ENCODE measurements around the gene SLC44A4.

Gene SLC44A4

DNA sequence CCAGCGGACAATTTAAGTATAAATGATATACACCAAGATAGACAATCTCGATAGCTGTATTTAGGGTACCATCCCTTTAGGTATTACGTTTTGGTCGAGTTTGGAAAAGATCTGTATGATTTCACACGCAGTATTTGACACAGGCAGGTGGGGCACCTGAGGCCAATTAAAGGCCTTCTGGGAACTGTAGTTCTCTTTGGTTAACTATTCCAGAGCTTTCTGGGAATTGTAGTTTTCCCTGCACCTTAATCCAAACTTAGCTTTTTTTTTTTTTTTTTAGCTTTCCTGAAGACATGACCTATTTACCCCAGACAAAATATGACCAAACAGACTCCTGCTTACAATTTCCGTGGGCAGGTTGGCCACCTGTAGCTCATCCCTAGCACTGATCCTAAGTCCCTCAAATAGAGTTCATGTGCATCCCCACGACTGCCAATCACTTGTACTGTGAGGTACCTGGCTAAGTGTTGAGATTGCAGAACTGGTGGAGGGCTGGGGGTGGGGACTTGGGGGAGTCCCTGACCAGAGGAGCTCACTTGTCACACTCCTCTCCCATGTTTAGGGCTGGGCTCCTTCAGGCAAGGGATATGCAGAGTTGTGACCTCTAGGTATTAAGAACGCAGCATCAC is 19.7 kb upstream of the SLC44A4 start:
- DNase-seq, result peak; percentile 50
- Histone ChIP-seq H4K8ac (ENCODE audit: low read length) (no peak overlapping the region), H3K18ac (ENCODE audit: low read depth in 1 of 2, low read length in 2 of 2) (no peak overlapping the region), H3K27ac (ENCODE audit: low read length, poor library complexity, severe bottlenecking) (no peak overlapping the region), H3K9ac (ENCODE audit: low read length) (peak overlapping the region; percentile 96), H3K9me3 (ENCODE audit: control insufficient read depth, low read length) (no peaks in the 10 kb centered on the region), H3K36me3 (ENCODE audit: control insufficient read depth in 1 of 2, insufficient read depth in 2 of 2, low read depth in 1 of 2, low read length in 2 of 2) (peaks cover 18 to 31% of the 10 kb centered on the region in 2 experiments), H3K79me1 (replicated peaks; ENCODE audit: low read length, poor library complexity, severe bottlenecking) (peaks cover 18% of the 10 kb centered on the region), H4K91ac (ENCODE audit: low read length) (peak overlapping the region; percentile 7), H2BK12ac (ENCODE audit: low read length in 2 of 2) (no peak overlapping the region), H3K27me3 (ENCODE audit: control insufficient read depth in 1 of 2, insufficient read depth in 1 of 2, low read length in 2 of 2) (no peaks in the 10 kb centered on the region), H2BK5ac (ENCODE audit: low read depth, low read length, poor library complexity, severe bottlenecking) (no peak overlapping the region), H2AK5ac (ENCODE audit: low read length, severe bottlenecking) (peak overlapping the region; percentile 8), H2BK120ac (ENCODE audit: low read depth, low read length) (no peak overlapping the region), H3K4ac (ENCODE audit: low read depth in 1 of 2, low read length in 2 of 2) (no peak overlapping the region), H3K4me1 (ENCODE audit: control insufficient read depth, insufficient read depth, low read depth, low read length) (peaks cover 24% of the 10 kb centered on the region), H2BK15ac (ENCODE audit: low read depth, poor library complexity, severe bottlenecking) (peak overlapping the region; percentile 33), H3K4me3 (ENCODE audit: insufficient read depth in 1 of 2, low read depth in 1 of 2, low read length in 2 of 2) (peak overlapping the region; percentile 93 to 96), H2AFZ (ENCODE audit: low read depth, low read length) (no peak overlapping the region), H3K23ac (ENCODE audit: low read length in 2 of 2) (no peak overlapping the region), H3K4me2 (ENCODE audit: low read length, poor library complexity, severe bottlenecking) (peak overlapping the region; percentile 62), H3K14ac (ENCODE audit: low read length in 2 of 2) (no peak overlapping the region)
- WGBS, result 33% methylated on average over 5 of the region's 8 CpGs

DNA sequence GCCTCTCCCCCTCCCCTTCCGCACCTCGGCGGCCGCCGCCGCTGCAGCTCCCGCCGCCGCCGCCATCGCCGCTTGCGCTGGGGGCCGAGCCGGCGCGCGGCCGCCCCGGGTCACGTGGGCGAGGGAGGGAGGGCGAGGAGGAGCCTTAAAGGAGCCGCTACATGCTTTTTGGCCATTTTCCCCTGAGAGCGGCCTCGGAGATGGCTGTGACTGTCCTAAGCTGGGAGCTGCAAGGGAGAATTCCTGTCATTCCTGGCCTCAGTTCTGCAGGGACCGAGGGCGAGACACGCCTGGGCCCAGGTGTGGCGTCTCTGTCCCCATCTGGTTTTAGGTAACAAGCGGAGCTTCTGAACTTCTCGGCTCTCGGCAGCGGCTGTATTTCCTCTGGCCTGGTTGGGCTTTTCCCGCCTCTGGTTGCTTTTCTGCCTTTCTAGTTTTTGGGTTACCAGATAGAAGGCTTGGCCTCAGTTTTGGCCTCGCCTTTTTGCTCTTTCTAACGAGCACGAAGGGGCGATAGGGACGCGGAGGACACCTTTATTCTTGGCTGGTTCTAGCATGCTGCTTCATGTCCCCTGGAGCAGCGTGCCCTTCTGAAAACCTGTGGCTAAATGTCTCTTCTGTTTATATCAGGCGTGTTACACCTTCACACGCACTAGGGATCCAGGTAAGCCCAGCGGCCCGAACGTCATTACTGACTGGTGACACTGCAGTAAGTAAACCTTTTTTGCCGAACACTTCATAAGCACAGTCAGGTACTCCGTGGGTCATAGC is 19.0 kb upstream of the SLC44A4 start, which contains the start of gene EHMT2:
Gene EHMT2 (minus strand): TSS at position 87 of the 771 bp plus-strand sequence. CDS start 21 bp downstream, at position 66.
- Histone ChIP-seq H3K36me3 (ENCODE audit: control insufficient read depth in 1 of 2, insufficient read depth in 2 of 2, low read depth in 1 of 2, low read length in 2 of 2) (peaks cover 25 to 35% of the 10 kb centered on the region in 2 experiments), H3K4ac (ENCODE audit: low read depth in 1 of 2, low read length in 2 of 2) (peak within 1 kb of the TSS; percentile 5 to 79), H3K27me3 (ENCODE audit: control insufficient read depth in 1 of 2, insufficient read depth in 1 of 2, low read length in 2 of 2) (no peaks in the 10 kb centered on the region), H3K9me3 (ENCODE audit: control insufficient read depth, low read length) (no peaks in the 10 kb centered on the region), H2BK120ac (ENCODE audit: low read depth, low read length) (peak within 1 kb of the TSS; percentile 67), H4K91ac (ENCODE audit: low read length) (no peak within 1 kb of the TSS), H2AFZ (ENCODE audit: low read depth, low read length) (peak within 1 kb of the TSS; percentile 91), H3K23ac (ENCODE audit: low read length in 2 of 2) (peak within 1 kb of the TSS in 1 of 2 experiments; percentile 96), H2AK5ac (ENCODE audit: low read length, severe bottlenecking) (no peak within 1 kb of the TSS), H3K79me1 (replicated peaks; ENCODE audit: low read length, poor library complexity, severe bottlenecking) (peaks cover 18% of the 10 kb centered on the region), H3K9ac (ENCODE audit: low read length) (peak within 1 kb of the TSS; percentile 96), H3K18ac (ENCODE audit: low read depth in 1 of 2, low read length in 2 of 2) (peak within 1 kb of the TSS in 1 of 2 experiments; percentile 83), H2BK12ac (ENCODE audit: low read length in 2 of 2) (peak within 1 kb of the TSS in 1 of 2 experiments; percentile 87), H3K4me3 (ENCODE audit: insufficient read depth in 1 of 2, low read depth in 1 of 2, low read length in 2 of 2) (peak within 1 kb of the TSS; percentile 93 to 96), H2BK5ac (ENCODE audit: low read depth, low read length, poor library complexity, severe bottlenecking) (no peak within 1 kb of the TSS), H3K27ac (ENCODE audit: low read length, poor library complexity, severe bottlenecking) (no peak within 1 kb of the TSS), H3K4me2 (ENCODE audit: low read length, poor library complexity, severe bottlenecking) (peak within 1 kb of the TSS; percentile 62), H3K4me1 (ENCODE audit: control insufficient read depth, insufficient read depth, low read depth, low read length) (peaks cover 25% of the 10 kb centered on the region), H3K14ac (ENCODE audit: low read length in 2 of 2) (peak within 1 kb of the TSS in 1 of 2 experiments; percentile 94), H2BK15ac (ENCODE audit: low read depth, poor library complexity, severe bottlenecking) (peak within 1 kb of the TSS; percentile 60), H4K8ac (ENCODE audit: low read length) (peak within 1 kb of the TSS; percentile 56)
- under 1% methylated on average over 46 of the region's 49 CpGs for WGBS
- peak; percentile 83 for DNase-seq

DNA sequence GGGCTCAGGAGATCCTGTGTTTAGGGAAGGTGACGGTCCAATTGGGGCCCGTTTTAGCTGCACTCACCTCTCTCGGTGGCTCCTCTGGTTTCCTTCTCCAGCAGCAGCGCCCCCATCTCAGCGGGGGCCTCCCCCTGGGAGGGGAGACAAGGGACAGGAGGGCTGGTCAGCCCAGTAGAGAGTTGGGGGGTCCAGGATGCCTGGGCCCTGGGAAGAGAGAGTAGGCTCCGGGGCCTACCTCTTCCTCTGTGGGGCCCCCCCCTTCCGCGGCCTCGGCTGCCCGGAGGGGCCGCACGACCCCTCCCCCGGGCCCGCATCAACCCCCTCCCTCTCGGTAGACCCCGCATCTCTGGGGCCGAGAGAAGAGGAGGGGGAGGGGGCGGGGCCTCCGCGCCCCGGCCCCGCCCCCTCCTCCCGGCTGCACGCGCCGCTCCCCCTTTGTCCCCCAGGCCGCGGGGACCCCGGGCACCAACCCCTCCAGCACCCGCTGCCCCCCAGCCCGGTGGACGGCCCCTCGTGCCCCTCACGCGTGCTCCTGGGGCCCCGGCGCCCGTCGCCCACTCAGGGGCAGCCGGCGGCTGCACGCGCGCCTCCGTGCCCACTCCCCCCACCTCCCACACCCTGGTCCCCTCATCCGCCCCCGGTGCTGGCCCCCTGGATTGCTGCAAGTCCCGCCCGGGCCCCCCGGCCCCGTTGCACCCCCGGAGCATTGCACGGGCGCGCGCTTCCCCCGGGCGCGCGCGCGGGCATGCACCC is 18.2 kb upstream of the SLC44A4 start:
- Histone ChIP-seq H2BK12ac (ENCODE audit: low read length in 2 of 2) (peak overlapping the region in 1 of 2 experiments; percentile 42), H3K27me3 (ENCODE audit: control insufficient read depth in 1 of 2, insufficient read depth in 1 of 2, low read length in 2 of 2) (no peaks in the 10 kb centered on the region), H2BK15ac (ENCODE audit: low read depth, poor library complexity, severe bottlenecking) (peak overlapping the region; percentile 60), H3K9ac (ENCODE audit: low read length) (peak overlapping the region; percentile 92), H3K18ac (ENCODE audit: low read depth in 1 of 2, low read length in 2 of 2) (peak overlapping the region in 1 of 2 experiments; percentile 83), H3K36me3 (ENCODE audit: control insufficient read depth in 1 of 2, insufficient read depth in 2 of 2, low read depth in 1 of 2, low read length in 2 of 2) (peaks cover 33 to 43% of the 10 kb centered on the region in 2 experiments), H4K91ac (ENCODE audit: low read length) (no peak overlapping the region), H3K79me1 (replicated peaks; ENCODE audit: low read length, poor library complexity, severe bottlenecking) (peaks cover 24% of the 10 kb centered on the region), H2BK120ac (ENCODE audit: low read depth, low read length) (peak overlapping the region; percentile 67), H3K4ac (ENCODE audit: low read depth in 1 of 2, low read length in 2 of 2) (peak overlapping the region; percentile 5 to 79), H3K9me3 (ENCODE audit: control insufficient read depth, low read length) (no peaks in the 10 kb centered on the region), H3K4me2 (ENCODE audit: low read length, poor library complexity, severe bottlenecking) (peak overlapping the region; percentile 55), H2BK5ac (ENCODE audit: low read depth, low read length, poor library complexity, severe bottlenecking) (no peak overlapping the region), H2AK5ac (ENCODE audit: low read length, severe bottlenecking) (no peak overlapping the region), H4K8ac (ENCODE audit: low read length) (peak overlapping the region; percentile 56), H3K23ac (ENCODE audit: low read length in 2 of 2) (no peak overlapping the region), H3K4me1 (ENCODE audit: control insufficient read depth, insufficient read depth, low read depth, low read length) (peaks cover 27% of the 10 kb centered on the region), H3K4me3 (ENCODE audit: insufficient read depth in 1 of 2, low read depth in 1 of 2, low read length in 2 of 2) (peak overlapping the region; percentile 93 to 96), H2AFZ (ENCODE audit: low read depth, low read length) (peak overlapping the region; percentile 80), H3K14ac (ENCODE audit: low read length in 2 of 2) (peak overlapping the region in 1 of 2 experiments; percentile 82), H3K27ac (ENCODE audit: low read length, poor library complexity, severe bottlenecking) (no peak overlapping the region)
- WGBS, result 1% methylated on average over 17 of the region's 62 CpGs
- DNase-seq, result no peak

Measured in mesenchymal stem cell (in vitro differentiated cells and primary cell).